GM19099 (cell line): Measurements from ENCODE around the gene GJD3.

Source experiments
- POLR2A ChIP-seq: IDR thresholded peaks from 3 replicates; pipeline ENCODE4 v1.6.1; 2011; ENCODE audit warnings: low read depth; ENCODE audit not compliant: insufficient read length; ENCODE audit errors: extremely low read depth

GJD3 gene

GRCh38 chr17:40366861-40367518 is 2.5 kb upstream of the GJD3 start:
- no peak for TF ChIP-seq POLR2A

GRCh38 chr17:40366076-40366860 is 1.7 kb upstream of the GJD3 start:
- no peak for TF ChIP-seq POLR2A

GRCh38 chr17:40364906-40365305 is 369 bp upstream of the GJD3 start:
- TF ChIP-seq POLR2A = no peak

GRCh38 chr17:40363111-40363827 is 1.3 kb downstream of the GJD3 start:
- no peak for TF ChIP-seq POLR2A

GRCh38 chr17:40362696-40363110 is 1.8 kb downstream of the GJD3 start:
- TF ChIP-seq POLR2A = peak; percentile 45

- TF ChIP-seq POLR2A = no peak
Measured at GRCh38 chr17:40361925-40362695, 2.4 kb downstream of the GJD3 start.

- no peak for TF ChIP-seq POLR2A
Measured at GRCh38 chr17:40361063-40361924, 3.2 kb downstream of the GJD3 start.

- no peak for TF ChIP-seq POLR2A
Measured at GRCh38 chr17:40360091-40360490, 4.4 kb downstream of the GJD3 start.

GRCh38 chr17:40358323-40359038 is 6.1 kb downstream of the GJD3 start:
- TF ChIP-seq POLR2A = no peak

GRCh38 chr17:40356990-40357881 is 7.3 kb downstream of the GJD3 start:
- no peak for TF ChIP-seq POLR2A

GRCh38 chr17:40355804-40356758 is 8.5 kb downstream of the GJD3 start:
- TF ChIP-seq POLR2A = no peak
